DOHH2 (cell line): ENCODE results near the gene KRTAP10-5.

ENCODE experiments used
- EZH2phosphoT487 ChIP-seq: fragments of 200-600 bp; sonication (generic); IDR thresholded peaks from 2 replicates; pipeline ENCODE4 v1.6.1; 2017; ENCODE audit warnings: borderline replicate concordance, mild to moderate bottlenecking, antibody characterized with exemption, low read length, moderate library complexity, mixed read lengths
- TF ChIP-seq, protein P1 (sequence below): fragments of 200-600 bp; sonication (generic); IDR thresholded peaks from one replicate; pipeline ENCODE4 v1.5.1; 2014; ENCODE audit warnings: antibody characterized with exemption, mild to moderate bottlenecking, low read depth, low read length; ENCODE audit not compliant: poor library complexity, severe bottlenecking

- TF ChIP-seq, protein P1, sequence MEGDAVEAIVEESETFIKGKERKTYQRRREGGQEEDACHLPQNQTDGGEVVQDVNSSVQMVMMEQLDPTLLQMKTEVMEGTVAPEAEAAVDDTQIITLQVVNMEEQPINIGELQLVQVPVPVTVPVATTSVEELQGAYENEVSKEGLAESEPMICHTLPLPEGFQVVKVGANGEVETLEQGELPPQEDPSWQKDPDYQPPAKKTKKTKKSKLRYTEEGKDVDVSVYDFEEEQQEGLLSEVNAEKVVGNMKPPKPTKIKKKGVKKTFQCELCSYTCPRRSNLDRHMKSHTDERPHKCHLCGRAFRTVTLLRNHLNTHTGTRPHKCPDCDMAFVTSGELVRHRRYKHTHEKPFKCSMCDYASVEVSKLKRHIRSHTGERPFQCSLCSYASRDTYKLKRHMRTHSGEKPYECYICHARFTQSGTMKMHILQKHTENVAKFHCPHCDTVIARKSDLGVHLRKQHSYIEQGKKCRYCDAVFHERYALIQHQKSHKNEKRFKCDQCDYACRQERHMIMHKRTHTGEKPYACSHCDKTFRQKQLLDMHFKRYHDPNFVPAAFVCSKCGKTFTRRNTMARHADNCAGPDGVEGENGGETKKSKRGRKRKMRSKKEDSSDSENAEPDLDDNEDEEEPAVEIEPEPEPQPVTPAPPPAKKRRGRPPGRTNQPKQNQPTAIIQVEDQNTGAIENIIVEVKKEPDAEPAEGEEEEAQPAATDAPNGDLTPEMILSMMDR, result no peak
- no peak for TF ChIP-seq EZH2phosphoT487
These were observed 33.2 kb upstream of the KRTAP10-5 start for GRCh38 chr21:44613386-44614155.
